PC-9 (cell line): ENCODE results near the gene ANKRD33B.

Experiments used
- EZH2 ChIP-seq: fragments of 200-600 bp; sonication (generic); IDR thresholded peaks from 2 replicates; pipeline ENCODE4 v1.8.0; 2017; ENCODE audit warnings: antibody characterized with exemption, low read depth
- TF ChIP-seq, protein P1 (sequence below): fragments of 200-600 bp; sonication (generic); conservative IDR thresholded peaks from 2 replicates; pipeline ENCODE4 v1.6.1; 2017; ENCODE audit warnings: mixed run types, antibody characterized with exemption, mild to moderate bottlenecking, moderate library complexity

DNA sequence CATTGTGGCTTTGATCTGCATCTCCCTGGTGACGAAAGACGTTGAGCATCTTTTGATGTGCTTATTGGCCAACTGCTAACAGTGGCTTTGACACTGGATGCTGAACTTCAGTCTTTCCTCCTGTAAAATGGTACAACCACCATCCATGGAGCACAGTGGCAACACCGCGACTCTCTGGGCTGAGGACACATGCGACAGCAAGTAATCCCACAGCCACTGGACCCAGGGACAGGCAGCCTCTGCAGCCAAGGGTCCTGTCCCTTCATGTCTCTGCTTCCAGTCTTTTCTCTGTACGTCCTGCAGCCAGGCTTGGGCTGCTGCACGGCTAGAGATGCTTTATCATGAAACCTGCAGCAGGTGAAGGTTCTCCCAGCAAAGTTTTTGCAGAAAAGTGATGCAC is 113.7 kb downstream of the ANKRD33B start:
- TF ChIP-seq, protein P1, sequence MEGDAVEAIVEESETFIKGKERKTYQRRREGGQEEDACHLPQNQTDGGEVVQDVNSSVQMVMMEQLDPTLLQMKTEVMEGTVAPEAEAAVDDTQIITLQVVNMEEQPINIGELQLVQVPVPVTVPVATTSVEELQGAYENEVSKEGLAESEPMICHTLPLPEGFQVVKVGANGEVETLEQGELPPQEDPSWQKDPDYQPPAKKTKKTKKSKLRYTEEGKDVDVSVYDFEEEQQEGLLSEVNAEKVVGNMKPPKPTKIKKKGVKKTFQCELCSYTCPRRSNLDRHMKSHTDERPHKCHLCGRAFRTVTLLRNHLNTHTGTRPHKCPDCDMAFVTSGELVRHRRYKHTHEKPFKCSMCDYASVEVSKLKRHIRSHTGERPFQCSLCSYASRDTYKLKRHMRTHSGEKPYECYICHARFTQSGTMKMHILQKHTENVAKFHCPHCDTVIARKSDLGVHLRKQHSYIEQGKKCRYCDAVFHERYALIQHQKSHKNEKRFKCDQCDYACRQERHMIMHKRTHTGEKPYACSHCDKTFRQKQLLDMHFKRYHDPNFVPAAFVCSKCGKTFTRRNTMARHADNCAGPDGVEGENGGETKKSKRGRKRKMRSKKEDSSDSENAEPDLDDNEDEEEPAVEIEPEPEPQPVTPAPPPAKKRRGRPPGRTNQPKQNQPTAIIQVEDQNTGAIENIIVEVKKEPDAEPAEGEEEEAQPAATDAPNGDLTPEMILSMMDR = no peak
- no peak for TF ChIP-seq EZH2
